ENCODE data around the gene CD247. TPM values are rescaled to one million over a fixed set of nuclear protein-coding genes. Genes with fewer than 3 reads are reported as not detected.

The CD247 gene
- total RNA-seq, 1 donor from 2014 or later = 8.9 TPM

GRCh38 chr1:167462341-167462740, 56.0 kb downstream of the CD247 start:
- no peaks in the 10 kb centered on the region for H3K36me3 ChIP-seq
- peak; percentile 52 for DNase-seq
- H3K27me3 ChIP-seq = no peaks in the 10 kb centered on the region
- H3K9me3 ChIP-seq = no peaks in the 10 kb centered on the region
- H3K4me3 ChIP-seq = no peak overlapping the region
- TF ChIP-seq, protein P1, sequence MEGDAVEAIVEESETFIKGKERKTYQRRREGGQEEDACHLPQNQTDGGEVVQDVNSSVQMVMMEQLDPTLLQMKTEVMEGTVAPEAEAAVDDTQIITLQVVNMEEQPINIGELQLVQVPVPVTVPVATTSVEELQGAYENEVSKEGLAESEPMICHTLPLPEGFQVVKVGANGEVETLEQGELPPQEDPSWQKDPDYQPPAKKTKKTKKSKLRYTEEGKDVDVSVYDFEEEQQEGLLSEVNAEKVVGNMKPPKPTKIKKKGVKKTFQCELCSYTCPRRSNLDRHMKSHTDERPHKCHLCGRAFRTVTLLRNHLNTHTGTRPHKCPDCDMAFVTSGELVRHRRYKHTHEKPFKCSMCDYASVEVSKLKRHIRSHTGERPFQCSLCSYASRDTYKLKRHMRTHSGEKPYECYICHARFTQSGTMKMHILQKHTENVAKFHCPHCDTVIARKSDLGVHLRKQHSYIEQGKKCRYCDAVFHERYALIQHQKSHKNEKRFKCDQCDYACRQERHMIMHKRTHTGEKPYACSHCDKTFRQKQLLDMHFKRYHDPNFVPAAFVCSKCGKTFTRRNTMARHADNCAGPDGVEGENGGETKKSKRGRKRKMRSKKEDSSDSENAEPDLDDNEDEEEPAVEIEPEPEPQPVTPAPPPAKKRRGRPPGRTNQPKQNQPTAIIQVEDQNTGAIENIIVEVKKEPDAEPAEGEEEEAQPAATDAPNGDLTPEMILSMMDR (IDR thresholded peaks at IDR 0.05) = no peak
- intact Hi-C loops (cut with DNase I) = no loop called here
- ATAC-seq = no peak
- no peak overlapping the region for H3K27ac ChIP-seq
- H3K4me1 ChIP-seq = no peaks in the 10 kb centered on the region

- Histone ChIP-seq H3K4me3 (no peak overlapping the region), H3K9me3 (no peaks in the 10 kb centered on the region), H3K36me3 (no peaks in the 10 kb centered on the region), H3K4me1 (peaks cover 3% of the 10 kb centered on the region), H3K27ac (no peak overlapping the region), H3K27me3 (no peaks in the 10 kb centered on the region)
- TF ChIP-seq, protein P1 (IDR thresholded peaks at IDR 0.05) = no peak
- ATAC-seq (no peak), DNase-seq (peak; percentile 60)
- intact Hi-C loops (cut with DNase I) = no loop called here
Measured at GRCh38 chr1:167460836-167461235, 57.5 kb downstream of the CD247 start.

DNA sequence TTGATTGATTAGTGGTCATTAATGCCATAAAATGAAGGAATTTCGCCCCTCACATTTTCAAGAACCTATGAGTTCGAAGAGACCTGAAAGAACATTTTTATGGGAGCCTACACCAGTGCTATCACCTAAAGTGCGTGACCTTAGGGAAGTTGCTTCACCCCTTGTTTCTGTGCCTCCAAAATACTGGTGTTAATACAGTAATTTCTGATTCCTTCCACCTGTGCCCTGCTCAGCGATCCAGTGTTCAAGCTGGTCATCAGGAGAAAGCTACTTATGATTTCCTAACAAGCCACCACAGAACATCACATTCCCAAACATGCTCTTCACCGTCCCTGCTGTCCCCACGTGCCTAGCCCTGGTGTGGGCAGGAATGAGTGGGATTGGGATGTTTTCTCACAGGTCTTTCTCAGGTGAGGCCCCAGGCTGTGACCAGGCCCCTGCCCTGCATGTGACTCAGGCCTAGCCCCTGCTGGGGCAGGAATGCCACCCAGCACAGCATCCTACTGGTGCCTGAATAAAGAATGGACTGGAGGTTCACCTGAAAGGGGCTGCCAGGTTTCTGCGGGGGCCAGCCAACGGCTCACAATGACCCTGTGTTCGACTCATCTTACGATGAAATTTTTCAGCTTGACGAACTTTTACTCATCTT, 60.3 kb downstream of the CD247 start:
- Histone ChIP-seq H3K36me3 (no peaks in the 10 kb centered on the region), H3K4me1 (peaks cover 3% of the 10 kb centered on the region), H3K9me3 (no peaks in the 10 kb centered on the region), H3K27me3 (no peaks in the 10 kb centered on the region), H3K27ac (no peak overlapping the region), H3K4me3 (no peak overlapping the region)
- peak; percentile 34 for DNase-seq
- TF ChIP-seq, protein P1 (IDR thresholded peaks at IDR 0.05) = no peak
- intact Hi-C loops (cut with DNase I) = no loop called here
- ATAC-seq = no peak

DNA sequence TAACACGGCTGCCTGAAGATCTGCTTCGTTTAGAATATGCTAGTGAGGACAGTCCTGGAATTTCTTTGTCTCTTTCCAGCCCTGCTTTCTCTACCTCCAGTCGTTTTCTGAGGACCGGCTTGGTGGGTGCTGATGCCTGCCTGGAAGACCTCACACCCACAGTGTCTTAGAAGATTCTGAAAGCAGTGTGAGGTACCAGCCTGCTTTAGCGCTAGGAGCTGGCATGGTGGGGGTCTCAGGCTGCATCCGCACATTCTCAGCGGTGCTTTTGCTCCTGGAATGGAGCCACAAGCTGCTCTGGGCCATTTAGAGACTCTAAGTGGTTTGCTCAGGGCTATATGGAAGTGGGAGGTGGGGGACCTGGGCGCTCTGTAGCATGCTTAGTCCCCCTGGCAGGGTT, 61.4 kb downstream of the CD247 start:
- Histone ChIP-seq H3K36me3 (no peaks in the 10 kb centered on the region), H3K4me3 (no peak overlapping the region), H3K27me3 (no peaks in the 10 kb centered on the region), H3K27ac (no peak overlapping the region), H3K4me1 (peaks cover 3% of the 10 kb centered on the region), H3K9me3 (no peaks in the 10 kb centered on the region)
- TF ChIP-seq, protein P1 (IDR thresholded peaks at IDR 0.05) = no peak
- intact Hi-C loops (cut with DNase I) = no loop called here
- DNase-seq = no peak
- ATAC-seq = no peak

- intact Hi-C loops (cut with DNase I) = no loop called here
- Histone ChIP-seq H3K27me3 (no peaks in the 10 kb centered on the region), H3K4me3 (peak overlapping the region; percentile 90), H3K36me3 (no peaks in the 10 kb centered on the region), H3K9me3 (no peaks in the 10 kb centered on the region), H3K27ac (no peak overlapping the region), H3K4me1 (peaks cover 3% of the 10 kb centered on the region)
- TF ChIP-seq, protein P1 (IDR thresholded peaks at IDR 0.05) = no peak
- DNase-seq (no peak), ATAC-seq (no peak)
Measured at GRCh38 chr1:167456524-167456923, 61.8 kb downstream of the CD247 start.
